ENCODE data around the gene PGS1.
"Not testable (repeated sequence)": the region's sequence is repeated elsewhere in the genome, so short reads cannot be mapped to it uniquely, and the experiment has no call there.

PGS1 gene, protein sequence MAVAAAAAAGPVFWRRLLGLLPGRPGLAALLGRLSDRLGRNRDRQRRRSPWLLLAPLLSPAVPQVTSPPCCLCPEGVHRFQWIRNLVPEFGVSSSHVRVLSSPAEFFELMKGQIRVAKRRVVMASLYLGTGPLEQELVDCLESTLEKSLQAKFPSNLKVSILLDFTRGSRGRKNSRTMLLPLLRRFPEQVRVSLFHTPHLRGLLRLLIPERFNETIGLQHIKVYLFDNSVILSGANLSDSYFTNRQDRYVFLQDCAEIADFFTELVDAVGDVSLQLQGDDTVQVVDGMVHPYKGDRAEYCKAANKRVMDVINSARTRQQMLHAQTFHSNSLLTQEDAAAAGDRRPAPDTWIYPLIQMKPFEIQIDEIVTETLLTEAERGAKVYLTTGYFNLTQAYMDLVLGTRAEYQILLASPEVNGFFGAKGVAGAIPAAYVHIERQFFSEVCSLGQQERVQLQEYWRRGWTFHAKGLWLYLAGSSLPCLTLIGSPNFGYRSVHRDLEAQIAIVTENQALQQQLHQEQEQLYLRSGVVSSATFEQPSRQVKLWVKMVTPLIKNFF

DNA sequence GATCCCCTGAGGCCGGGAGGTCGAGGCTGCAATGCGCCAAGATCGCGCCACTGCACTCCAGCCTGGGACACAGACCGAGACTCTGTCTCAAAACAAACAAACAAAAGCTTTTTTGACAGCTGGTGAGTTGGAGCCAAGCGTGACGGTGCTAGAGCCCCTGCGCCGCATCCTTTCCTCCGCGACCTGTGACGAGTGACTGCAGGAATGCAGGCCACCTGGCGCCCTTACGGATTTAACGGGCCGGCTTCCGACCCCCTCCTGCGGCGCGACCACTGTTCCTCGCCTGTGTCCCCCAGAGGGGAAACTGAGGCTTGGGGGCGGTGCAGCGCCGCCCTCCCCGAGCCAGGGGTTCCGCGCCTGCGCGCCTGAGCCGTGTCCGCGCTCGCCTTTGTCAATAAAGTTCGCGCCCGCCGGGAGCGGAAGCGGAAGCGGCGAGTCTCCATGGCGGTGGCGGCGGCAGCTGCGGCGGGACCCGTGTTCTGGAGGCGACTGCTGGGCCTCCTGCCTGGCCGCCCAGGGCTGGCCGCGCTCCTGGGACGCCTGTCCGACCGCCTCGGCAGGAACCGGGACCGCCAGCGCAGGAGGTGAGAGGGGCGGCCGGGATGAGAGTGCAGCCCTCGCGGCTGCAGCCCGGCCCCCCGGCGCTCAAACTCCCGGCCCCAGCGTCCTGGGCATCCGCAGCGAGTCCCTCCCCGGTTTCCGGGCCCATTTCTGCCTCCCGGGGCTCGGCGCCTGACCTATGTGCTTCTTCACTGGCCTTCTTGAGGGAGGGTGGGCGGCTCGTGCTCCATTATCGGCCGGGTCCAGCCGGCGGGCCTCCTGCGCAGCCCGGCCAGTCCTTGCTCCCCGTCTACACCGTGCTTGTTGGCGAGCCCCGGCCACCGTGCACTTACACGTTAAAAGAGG lies at the start of gene PGS1:
TSS of gene PGS1 (plus strand) at position 425 of the 906 bp plus-strand sequence. CDS start at position 442, 17 bp downstream.
- DNase-seq, result peak; percentile 84

DNA sequence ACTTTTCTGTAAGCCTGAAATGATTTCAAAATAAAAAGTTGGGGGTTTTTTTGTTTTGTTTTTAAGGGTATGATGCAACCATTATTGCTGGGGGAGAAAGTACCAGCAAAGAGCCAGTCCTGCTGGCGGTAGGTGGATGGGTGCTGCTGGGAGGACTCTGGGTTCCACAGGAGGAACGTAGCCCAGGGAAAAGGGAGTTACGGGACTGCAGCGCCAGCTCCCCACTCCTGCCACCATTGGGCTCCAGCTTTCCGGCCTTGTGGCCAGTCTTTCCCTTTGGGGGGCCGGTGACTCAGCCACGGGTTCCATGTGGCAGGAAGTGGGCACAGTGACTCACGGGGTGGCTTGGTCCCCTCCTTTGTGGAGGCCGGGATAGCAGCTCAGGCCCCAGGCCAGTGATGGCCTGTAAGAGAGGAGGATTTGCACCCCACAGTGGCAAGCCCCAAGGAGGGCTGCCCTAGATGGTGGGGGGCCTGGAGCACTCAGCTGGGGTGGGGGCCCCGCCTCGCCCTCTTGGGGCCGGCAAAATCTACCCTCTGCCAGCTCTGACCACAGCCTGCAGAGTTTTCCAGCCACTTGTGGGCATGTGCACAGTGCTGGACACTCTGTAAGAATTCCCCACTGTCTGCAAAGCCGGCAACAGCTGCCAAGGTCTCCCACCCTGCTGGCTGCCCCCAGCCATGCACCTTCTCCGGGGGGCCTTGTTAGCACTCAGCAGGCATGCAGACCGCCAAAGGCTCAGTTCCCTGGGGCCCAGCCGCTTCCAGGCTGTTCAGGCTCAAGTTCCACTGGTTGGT lies 49.0 kb upstream of the PGS1 start:
- peak; percentile 34 for DNase-seq

DNA sequence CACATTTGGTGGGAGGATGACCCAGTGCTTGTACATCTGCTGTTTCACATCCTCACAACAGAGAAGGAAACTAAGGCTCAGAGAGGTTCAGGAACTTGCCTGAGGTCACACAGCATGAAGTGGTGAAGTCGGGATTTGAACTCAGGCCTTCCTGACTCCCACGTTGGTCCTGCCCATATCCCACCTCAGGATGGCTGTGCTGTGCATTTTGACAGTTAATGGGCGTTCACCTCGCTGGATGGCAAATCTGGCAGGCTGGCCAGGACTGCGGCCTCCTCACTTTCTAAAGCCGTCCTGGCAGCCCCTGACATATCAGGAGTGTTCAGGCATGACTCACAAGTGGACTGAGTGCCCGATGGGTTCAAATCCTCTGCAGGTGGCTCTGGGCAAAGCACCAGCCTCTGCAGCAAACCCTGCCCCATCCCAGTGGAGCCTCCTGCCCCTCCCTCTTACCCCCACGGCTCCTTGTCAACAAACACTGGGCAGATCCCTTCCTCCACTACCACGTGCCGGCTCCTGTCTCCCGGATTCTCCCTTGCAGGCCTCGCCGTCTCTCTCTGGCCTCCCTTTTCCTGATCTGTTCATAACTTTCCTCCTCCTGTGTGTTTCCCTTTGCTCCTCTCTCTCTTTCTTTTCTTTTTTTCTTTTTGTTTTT lies 47.8 kb upstream of the PGS1 start:
- no peak for DNase-seq

DNA sequence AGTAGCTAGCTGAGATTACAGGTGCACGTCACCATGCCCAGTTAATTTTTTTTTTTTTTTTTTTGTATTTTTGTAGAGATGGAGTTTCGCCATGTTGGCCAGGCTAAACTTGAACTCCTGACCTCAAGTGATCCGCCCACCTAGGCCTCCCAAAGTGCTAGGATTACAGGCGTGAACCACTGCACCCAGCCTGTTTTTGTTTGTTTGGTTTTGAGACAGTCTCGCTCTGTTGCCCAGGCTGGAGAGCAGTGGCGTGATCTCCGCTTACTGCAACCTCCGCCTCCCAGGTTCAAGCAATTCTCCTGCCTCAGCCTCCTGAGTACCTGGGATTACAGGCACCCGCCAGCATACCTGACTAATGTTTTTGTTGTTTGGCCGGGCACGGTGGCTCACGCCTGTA lies 47.1 kb upstream of the PGS1 start:
- DNase-seq, result not testable (repeated sequence)

DNA sequence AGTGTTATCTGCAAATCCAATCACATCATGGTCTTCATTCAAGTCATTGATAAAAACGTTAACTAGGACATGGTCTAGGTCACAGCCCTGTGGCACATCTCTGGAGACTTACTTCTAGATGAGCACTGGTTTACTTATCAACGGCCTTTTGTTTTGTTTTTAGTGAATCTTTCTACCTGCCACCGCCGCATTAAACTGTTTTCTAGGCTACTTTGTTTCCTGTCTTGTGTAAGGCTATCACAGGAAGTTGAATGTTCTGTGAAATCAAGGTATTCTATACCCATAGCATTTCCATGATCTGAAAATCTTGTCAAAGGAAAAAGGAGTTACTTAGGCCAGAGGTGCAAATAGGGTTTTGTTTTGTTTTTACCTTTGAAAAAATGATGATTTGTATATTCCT lies 45.5 kb upstream of the PGS1 start:
- no peak for DNase-seq

DNA sequence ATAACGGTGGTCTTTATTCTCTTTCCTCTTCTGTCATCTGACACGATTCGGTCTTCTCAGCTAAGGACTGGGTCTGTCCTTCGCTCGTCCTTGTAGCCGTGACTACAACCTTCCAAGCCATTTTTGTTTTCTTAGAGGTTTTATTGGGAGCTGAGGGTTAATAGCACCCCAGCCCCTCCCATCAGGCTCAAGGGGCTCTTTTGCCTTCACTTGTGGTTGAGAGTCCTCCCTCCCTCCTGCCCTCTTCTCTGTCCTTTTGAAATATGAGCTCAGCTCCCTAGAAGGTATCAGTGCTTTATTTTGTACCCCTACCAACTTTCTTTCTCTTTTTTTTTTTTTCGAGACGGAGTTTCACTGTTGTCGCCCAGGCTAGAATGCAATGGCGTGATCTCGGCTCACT lies 43.2 kb upstream of the PGS1 start:
- no peak for DNase-seq

DNA sequence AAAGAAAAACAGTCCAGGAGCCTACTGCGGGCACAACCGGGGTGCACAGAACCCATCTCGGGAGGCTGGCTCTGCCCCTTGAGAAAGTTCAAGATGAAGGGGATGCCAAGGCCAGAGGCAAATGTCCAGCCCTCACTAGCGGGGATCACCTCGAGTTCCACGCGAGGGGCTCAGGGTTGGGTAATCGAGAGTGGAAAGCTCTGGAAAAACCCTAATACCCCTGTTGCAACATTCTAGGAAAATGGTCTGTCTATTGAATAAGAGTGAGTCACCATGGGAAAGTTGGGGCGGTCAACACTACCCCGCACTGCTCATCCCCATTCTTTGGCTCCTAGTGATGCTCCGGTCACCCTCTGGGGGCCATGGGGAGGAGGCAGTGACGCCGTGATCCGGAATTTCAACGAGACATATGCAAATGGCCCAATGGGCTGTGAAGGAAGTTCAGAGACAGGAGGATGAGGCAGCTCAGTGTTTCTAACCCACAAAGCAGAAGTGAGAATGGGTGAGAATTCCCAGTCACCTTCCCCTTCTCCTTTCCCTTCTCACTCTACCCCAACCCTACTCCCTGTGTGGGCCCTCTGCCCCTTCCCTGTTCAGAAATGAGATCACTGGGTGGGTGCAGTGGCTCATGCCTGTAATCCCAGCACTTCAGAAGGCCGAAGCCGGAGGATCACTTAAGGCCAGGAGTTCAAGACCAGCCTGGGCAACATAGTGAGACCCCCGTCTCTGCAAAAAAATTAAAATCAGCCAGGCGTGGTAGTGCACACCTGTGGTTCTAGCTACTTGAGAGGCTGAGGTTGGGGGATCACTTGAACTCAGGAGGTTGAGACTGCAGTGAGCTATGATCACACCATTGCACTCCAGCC lies 41.0 kb upstream of the PGS1 start:
- DNase-seq, result no peak

DNA sequence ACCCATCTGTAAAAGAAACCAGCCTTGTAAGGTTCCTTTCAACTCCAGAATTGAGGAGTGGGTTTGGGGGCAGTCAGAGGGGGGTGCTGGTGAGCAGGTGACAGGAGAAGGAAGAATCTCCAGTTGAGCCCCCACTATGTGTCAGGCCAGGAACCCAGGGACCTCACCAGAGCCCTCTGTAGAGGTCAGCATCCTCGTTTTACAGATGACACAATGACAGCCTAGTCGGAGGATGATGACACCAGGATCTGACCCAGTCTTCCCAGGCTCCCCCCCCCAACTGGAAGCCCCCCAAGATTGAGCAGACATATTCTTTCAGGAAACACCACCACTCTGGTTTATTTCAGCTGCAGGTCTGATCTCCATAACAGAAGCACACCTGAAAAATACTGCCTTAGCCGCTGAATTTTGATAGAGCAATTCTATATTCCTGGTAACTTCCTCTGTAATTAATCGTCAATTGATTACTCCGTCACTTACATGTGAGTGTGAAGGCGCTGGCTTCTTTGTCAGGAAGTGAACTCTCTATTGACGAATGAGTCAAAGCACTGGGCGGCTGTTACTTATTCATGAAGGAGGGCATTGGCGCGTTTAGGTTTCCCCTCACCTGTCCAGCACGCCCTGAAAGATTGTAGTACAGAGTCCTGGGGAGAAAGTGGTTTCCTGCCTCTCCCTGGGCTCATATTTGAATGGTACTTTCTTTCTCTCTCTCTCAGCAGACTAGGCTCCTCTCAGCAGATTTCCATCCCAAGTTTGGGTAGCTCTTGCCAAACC lies 39.8 kb upstream of the PGS1 start:
- DNase-seq, result peak; percentile 41

DNA sequence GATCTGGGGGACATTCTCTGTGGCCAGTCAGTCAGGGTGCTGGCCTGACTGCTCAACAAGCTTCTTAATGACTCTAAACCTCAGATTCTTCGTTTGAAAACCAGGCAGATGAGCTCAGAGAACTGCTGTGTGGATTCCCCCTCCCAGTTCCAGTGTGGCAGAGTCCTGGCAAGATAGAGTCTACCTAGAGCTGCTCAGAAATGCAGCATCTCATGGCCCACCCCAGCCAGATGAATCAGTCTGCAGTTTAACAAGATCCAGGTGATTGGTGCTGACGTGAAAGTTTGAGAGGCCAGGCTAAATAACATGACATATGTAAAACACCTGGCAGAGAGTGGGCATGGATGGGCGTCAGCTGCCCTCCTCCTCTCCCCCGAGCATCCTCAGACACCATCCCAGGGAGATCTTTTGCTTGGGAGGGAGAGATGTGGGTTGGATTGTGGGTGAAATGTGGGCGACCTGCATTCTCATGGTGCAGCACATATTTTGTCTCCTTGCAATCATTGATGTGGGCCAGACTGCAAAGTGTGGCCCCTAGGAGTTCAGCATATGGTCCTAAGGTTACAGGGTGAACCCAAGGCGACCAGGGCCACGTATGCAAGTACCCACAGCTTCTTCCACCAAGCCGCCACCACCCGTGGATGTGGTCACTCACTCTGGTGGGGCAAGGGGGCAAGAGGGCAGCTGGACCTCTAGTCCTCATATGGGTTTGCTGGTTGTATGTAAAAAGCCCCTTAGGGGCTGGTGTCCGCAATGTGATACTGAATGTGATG lies 38.1 kb upstream of the PGS1 start:
- no peak for DNase-seq

DNA sequence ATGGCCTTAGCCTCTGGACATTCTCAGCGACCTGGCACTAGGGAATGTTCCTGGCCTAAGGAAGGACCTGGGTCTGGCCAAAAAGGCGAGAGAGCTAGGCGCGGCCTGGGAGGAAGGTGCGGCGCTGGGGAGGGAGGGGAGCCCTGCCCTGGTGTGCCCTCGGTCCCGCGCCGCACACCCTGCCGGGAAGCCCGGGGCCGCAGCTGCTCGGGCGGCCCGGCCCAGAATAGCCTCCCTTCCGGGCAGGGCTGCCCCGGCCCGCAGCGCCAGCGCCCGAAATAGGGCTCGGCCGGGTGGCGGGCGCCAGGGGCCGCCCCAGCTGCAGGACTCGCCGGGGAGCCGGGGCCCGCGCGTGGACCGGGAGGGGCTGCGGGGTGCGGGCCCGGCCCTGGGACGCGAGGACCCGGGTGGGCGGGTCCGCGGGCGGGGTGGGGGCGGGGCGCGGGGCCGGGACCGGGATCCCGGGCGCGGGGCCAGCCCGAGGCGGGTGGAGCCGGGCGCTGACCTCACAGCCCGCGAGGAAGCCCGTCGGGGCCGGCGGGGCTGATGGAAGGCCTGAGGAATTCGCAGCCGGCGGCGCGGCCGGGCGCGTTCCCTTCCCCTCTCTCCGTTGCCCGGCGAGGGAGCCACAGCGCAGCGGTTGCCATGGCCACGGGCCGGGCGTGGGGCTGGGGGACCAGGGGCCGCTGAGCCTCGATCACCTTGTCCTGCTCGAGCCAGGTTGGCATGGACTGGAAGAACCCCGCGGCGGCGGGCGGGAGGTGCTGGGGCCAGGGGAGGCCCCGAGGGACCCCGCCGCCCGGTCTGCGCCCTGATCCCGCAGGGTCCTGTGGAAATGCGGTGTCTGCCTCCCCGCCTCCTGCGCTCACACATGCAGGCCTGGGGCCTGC lies 36.6 kb upstream of the PGS1 start:
- peak; percentile 15 for DNase-seq

DNA sequence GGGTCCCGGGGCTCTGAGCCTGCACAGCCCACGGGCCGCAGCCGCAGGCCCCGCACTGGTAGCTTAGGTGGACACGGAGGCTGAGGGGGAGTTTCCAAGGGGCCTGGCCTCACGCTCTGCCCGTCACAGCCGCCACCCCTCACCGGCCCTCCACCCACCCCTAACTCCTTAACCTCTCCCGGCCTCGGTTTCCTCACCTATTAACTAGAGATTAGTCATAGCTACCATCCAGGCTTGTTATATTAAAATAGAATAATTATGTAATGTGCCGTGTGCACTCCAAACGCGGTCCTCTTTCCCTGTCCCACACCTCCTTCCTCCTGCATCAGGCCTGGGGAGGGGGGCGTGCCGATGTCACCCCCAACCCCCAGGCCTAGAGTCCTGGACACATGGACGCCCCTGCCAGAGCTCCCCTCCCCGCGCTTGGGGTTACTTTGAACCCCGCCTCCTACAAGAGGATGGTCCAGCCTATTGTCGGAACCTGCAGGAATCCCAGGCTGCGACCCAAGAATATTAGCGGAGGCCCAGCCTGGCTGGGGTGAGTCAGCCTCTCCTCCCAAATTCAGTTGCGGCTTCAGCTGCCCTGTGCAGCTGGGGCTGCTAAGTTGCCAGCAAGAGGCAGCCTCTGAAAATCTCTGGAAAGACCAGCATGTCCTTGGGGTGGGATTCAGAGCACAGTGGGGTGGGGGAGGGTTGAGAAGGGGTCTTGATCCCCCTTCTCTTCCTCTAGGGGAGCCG lies 35.8 kb upstream of the PGS1 start:
- no peak for DNase-seq

DNA sequence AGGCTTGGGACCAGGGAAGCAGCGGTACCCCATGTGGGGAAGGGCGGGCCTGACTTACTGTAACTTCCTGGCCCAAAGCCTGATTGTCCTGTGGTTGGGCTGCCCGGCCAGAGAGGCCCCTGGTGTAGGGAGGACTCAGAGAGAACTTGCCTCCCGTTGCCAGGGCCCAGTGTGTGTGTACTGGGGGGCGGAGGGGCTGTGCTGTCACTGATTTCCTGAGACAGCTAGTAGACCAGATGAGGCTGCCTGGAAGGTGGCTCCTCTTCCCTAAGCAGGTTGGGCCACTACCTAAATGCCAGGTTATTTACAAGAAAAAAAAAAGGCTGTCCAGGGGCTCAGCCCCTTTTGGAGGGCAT lies 35.3 kb upstream of the PGS1 start:
- DNase-seq, result peak; percentile 23

DNA sequence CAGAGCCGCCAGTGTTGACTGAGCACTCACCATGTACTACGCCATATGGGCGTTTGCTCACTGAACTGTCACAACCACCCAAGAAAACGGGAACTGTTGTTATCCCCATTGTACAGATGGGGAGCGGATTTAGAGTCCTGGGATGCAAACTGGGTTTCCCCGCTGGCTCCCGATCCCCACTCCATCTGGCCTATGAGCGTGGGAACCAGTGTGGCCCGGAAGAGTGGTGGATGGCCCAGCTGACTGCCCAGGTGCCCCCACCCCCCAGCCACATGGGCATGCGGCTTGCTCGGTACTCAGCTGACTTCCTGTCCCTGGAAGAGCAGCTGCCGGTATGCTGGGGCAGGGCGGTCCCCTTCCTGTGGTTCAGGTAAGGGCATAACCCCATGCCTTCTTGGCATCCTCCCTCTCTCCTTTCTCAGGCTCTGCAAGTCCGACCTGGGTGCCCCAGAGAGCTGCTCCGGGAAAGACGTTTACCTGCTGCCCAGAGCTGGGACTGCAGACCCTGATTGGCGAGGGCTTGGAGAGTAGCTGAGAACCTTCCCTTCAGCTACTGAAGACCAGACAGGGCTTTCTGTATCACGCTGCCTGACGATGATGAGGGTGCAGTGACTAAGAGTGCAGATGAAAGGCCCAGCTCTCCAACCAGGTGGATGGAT lies 34.8 kb upstream of the PGS1 start:
- peak; percentile 70 for DNase-seq

DNA sequence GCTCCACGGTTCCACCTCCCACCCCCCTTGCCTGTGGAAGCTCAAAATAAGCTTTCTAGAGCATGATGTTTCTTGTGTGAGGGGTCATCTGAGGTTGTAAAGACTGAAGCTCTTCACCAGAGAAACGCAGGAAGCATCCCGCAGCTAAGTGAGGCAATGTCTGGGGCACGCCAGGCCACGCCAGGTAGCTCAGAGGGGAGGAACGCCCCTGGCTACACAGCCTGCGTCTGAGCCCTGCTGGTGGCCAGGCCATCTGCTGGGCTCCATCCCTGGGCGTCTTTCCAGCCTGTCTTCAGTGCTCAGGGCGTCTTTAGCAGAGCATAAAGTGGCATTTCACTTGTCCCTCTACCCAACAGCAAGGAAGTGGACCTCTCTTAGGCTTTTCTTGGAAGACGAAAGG lies 33.8 kb upstream of the PGS1 start:
- no peak for DNase-seq

DNA sequence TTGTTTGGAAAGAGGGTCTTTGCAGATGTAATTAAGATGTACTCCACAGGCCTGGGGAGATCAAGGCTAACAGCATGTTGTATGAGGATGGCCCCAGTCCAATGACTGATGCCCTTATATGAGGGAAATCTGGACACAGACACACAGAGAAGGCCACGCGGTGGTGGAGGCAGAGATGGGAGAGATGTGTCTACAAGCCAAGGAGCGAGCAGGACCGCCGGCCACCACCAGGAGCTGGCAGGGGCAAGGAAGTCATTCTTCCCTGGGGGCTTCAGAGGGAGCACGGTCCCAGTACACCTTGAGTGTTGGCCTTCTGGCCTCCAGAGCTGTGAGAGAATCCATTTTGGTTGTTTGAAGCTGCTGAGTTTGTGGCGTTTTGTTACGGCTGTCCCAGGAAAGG lies 33.3 kb upstream of the PGS1 start:
- no peak for DNase-seq

DNA sequence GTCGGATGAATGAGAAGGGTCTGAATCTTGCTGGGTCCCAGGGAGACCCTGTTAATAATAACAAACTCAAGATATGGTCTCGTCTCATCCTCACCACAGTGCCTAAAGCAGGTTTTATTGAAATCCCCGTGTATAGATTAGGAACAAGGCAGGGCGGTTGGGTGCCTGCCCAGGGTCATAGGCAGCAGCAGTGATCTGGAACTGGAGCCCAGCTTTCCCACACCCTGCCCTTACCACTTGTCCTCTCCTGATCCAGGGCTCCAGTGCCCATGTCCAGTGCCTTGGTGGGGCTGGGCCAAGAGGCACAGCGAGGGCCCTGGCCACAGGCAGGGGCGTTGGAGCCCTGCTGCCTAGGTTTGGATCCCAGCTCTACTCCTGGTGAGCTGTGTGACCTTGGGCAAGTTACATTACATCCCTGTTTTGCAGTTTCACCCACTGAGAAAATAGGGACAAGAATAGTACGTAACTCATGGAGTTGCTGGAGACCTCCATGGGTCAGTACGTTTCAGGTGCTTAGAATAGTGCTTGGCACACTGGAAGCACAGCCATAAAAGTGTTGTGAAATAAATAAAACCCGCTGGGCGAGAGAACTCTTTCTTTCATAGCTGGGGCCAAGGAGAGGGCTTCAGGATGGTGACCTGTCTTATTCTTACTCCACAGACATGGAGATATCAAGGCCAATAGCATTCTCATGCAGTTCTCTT lies 32.5 kb upstream of the PGS1 start:
- no peak for DNase-seq

All from activated naive CD4-positive, alpha-beta T cell treated with Interleukin-2 at 50 U/mL for 16 hours (primary cell).